GM23338 (cell line): ENCODE data around the gene RHCG. TPM values are rescaled to one million over a fixed set of nuclear protein-coding genes. Genes with fewer than 3 reads are reported as not detected.

ENCODE experiments used
- ATAC-seq: fragments of 200-7000 bp; cut with Tn5 transposase; 3 replicates; pipeline ENCODE4 v1.9.1; 2020
- DNase-seq: peaks from one replicate; pipeline ENCODE4 v3.0.0-alpha.2; 2015; ENCODE audit warnings: low spot score
- H2AFZ ChIP-seq: fragments of 200-600 bp; sonication (generic); 2 replicates; pipeline ENCODE4 v1.8.0; 2016; ENCODE audit warnings: antibody characterized with exemption, mild to moderate bottlenecking, moderate library complexity
- H3F3A ChIP-seq: fragments of 200-600 bp; sonication (generic); replicated peaks from 2 replicates; pipeline ENCODE4 v1.8.0; 2017; ENCODE audit warnings: antibody characterized with exemption, mixed run types, low read depth
- H3K27ac ChIP-seq: fragments of 200-600 bp; sonication (generic); 2 replicates; pipeline ENCODE4 v1.6.1; 2016; ENCODE audit warnings: low read depth
- H3K27me3 ChIP-seq: fragments of 200-600 bp; sonication (generic); 2 replicates; pipeline ENCODE4 v1.8.0; 2016; ENCODE audit warnings: mild to moderate bottlenecking, mixed run types, moderate library complexity; ENCODE audit not compliant: insufficient read depth
- H3K36me3 ChIP-seq: fragments of 200-600 bp; sonication (generic); 2 replicates; pipeline ENCODE4 v1.8.0; 2016; ENCODE audit warnings: mild to moderate bottlenecking; ENCODE audit not compliant: insufficient read depth
- H3K4me1 ChIP-seq: fragments of 200-600 bp; sonication (generic); 2 replicates; pipeline ENCODE4 v1.8.0; 2016; ENCODE audit warnings: mild to moderate bottlenecking, moderate library complexity; ENCODE audit not compliant: insufficient read depth
- H3K4me2 ChIP-seq: fragments of 200-600 bp; sonication (generic); 2 replicates; pipeline ENCODE4 v1.7.1; 2017; ENCODE audit warnings: mixed run types
- H3K4me3 ChIP-seq: fragments of 200-600 bp; sonication (generic); 2 replicates; pipeline ENCODE4 v1.6.1; 2016; ENCODE audit warnings: mixed run types
- H3K79me2 ChIP-seq: fragments of 200-600 bp; sonication (generic); replicated peaks from 2 replicates; pipeline ENCODE4 v1.8.0; 2017; ENCODE audit warnings: mild to moderate bottlenecking; ENCODE audit not compliant: insufficient read depth
- H3K9me2 ChIP-seq: fragments of 200-600 bp; sonication (generic); 2 replicates; pipeline ENCODE4 v1.8.0; 2017; ENCODE audit not compliant: insufficient read depth
- H4K20me1 ChIP-seq: fragments of 200-600 bp; sonication (generic); replicated peaks from 2 replicates; pipeline ENCODE4 v1.8.0; 2017; ENCODE audit warnings: mild to moderate bottlenecking; ENCODE audit not compliant: insufficient read depth
- H3K27ac Mint-ChIP-seq: 2 replicates; pipeline ENCODE4 v1.8.0; 2020; ENCODE audit warnings: inconsistent platforms, mild to moderate bottlenecking, moderate library complexity, mixed read lengths
- H3K27me3 Mint-ChIP-seq: 3 replicates; pipeline ENCODE4 v1.8.0; 2022; ENCODE audit warnings: low read depth, mild to moderate bottlenecking, moderate library complexity, mixed read lengths, inconsistent platforms; ENCODE audit not compliant: insufficient read depth, poor library complexity
- H3K36me3 Mint-ChIP-seq: 3 replicates; pipeline ENCODE4 v1.8.0; 2021; ENCODE audit warnings: low read depth, mild to moderate bottlenecking, inconsistent platforms, moderate library complexity, mixed read lengths
- H3K4me1 Mint-ChIP-seq: 3 replicates; pipeline ENCODE4 v1.8.0; 2020; ENCODE audit warnings: mild to moderate bottlenecking, inconsistent platforms, mixed read lengths
- H3K4me3 Mint-ChIP-seq: 3 replicates; pipeline ENCODE4 v1.8.0; 2021; ENCODE audit warnings: moderate library complexity, mild to moderate bottlenecking, inconsistent platforms, mixed read lengths
- H3K9me3 Mint-ChIP-seq: 3 replicates; pipeline ENCODE4 v1.8.0; 2020; ENCODE audit warnings: moderate library complexity, mild to moderate bottlenecking, inconsistent platforms, mixed read lengths
- CREB1 ChIP-seq: fragments of 250-450 bp; sonication (Bioruptor Pico); IDR thresholded peaks from 2 replicates; pipeline ENCODE4 v1.5.0; 2020; ENCODE audit warnings: low read depth, mild to moderate bottlenecking, moderate library complexity
- ETS1 ChIP-seq: IDR thresholded peaks from 2 replicates; pipeline ENCODE4 v1.6.1; 2016; ENCODE audit warnings: antibody characterized with exemption
- EZH2phosphoT487 ChIP-seq: fragments of 200-600 bp; sonication (generic); IDR thresholded peaks from one replicate; pipeline ENCODE4 v1.8.1; 2018; ENCODE audit warnings: antibody characterized with exemption; ENCODE audit not compliant: unreplicated experiment
- NANOG ChIP-seq: IDR thresholded peaks from 2 replicates; pipeline ENCODE4 v1.6.1; 2016; ENCODE audit warnings: antibody characterized with exemption, borderline replicate concordance
- REST ChIP-seq: IDR thresholded peaks from one replicate; pipeline ENCODE4 v1.6.1; 2018; ENCODE audit warnings: antibody characterized with exemption; ENCODE audit not compliant: unreplicated experiment
- ZNF331 ChIP-seq: fragments of 250-450 bp; sonication (Bioruptor Pico); IDR thresholded peaks from 2 replicates; pipeline ENCODE4 v1.5.0; 2020; ENCODE audit warnings: low read depth, mild to moderate bottlenecking, moderate library complexity
- ZNF462 ChIP-seq: fragments of 250-450 bp; sonication (Bioruptor Pico); IDR thresholded peaks from 2 replicates; pipeline ENCODE4 v1.5.0; 2020; ENCODE audit warnings: mild to moderate bottlenecking, moderate library complexity
- polyA plus RNA-seq: library from polyadenylated mRNA; unstranded; fragments of >200 nt; fragmentation: Nextera tagmentation; extraction: Ambion mirVana; gene quantifications from 2 replicates; pipeline ENCODE4 v1.2.1, GENCODE V29; 2016
- total RNA-seq: library from RNA; depleted of rRNA; stranded (reverse); fragments of >200 nt; shearing (Covaris generic); gene quantifications from 2 replicates; pipeline ENCODE4 v1.2.3, GENCODE V29; 2014

Gene RHCG
- total and polyA plus RNA-seq, 2 experiments from 2014 or later: 0.21 to 0.63 TPM

- Histone ChIP-seq H4K20me1 (no peaks in the 10 kb centered on the region), H3K36me3 (no peaks in the 10 kb centered on the region), H3K9me2 (peaks cover 3% of the 10 kb centered on the region; the same call in 1 of the 2 replicates), H3K27me3 (peaks cover 23% of the 10 kb centered on the region; the same call in 1 of the 2 replicates), H3K4me1 (peaks cover 3% of the 10 kb centered on the region; the same call in 1 of the 2 replicates), H3K4me2 (no peak overlapping the region), H3F3A (no peaks in the 10 kb centered on the region), H3K4me3 (no peak overlapping the region), H3K27ac (no peak overlapping the region), H2AFZ (no peak overlapping the region), H3K79me2 (no peaks in the 10 kb centered on the region)
- TF ChIP-seq REST (no peak), CREB1 (CRISPR knock-in tag) (no peak), NANOG (no peak), ETS1 (no peak), ZNF331 (CRISPR knock-in tag) (no peak), ZNF462 (no peak), EZH2phosphoT487 (no peak)
- Mint-ChIP-seq H3K4me1 (peaks cover 17% of the 10 kb centered on the region; the same call in 2 of the 3 replicates), H3K27me3 (peaks cover 27% of the 10 kb centered on the region), H3K9me3 (peaks cover 4% of the 10 kb centered on the region; the same call in 1 of the 3 replicates), H3K36me3 (no peaks in the 10 kb centered on the region), H3K27ac (no peak overlapping the region), H3K4me3 (no peak overlapping the region)
- DNase-seq: no peak
- ATAC-seq: no peak
These were observed 35.0 kb downstream of the RHCG start for GRCh38 chr15:89461386-89461785.
